GM18907 (cell line): ENCODE measurements around the gene CSTF2T.

Experiments used
- ATAC-seq: cut with Tn5 transposase; IDR thresholded peaks from one replicate; pipeline ENCODE4 v1.9.1; 2021; ENCODE audit warnings: mild to moderate bottlenecking, moderate library complexity; ENCODE audit not compliant: unreplicated experiment

The CSTF2T gene

DNA sequence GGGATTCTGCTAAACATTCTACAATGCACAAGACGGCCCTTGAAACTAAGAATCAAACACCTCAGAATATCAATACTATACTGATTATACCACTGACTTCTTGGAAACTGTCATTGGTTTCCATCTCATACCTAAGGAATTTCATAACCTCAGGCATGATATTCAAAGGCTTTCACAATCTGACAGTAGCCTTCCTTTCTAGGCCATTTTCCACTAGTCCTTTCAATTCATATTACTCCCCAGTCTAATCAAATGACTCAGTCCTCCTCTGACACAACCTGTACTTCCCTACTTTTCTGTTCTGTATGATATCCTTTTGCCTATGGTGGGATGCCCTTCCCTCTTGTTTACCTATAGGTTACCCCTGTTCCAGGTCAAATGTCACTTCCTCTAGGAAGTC, 48.3 kb downstream of the CSTF2T start:
- no peak for ATAC-seq

DNA sequence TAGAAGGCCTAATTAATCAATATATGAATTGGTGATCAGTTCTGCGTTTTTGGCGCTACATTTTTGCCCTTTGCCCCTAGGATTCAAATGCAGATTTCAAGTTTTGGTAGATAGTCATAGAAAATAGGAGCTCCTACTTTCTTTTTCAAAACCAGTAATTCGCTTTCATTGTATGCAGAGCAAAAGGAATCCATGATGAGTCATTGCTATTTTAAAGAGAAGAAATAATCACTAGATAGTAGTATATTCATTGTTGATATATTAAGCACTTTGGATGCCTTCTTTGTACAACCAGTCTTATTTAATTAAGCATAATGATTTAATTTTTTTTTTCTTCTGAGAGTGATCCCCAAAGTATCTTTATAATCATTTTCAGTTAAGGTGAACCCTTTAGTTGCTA, 50.3 kb downstream of the CSTF2T start:
- ATAC-seq = no peak
